NCI-H187 (cell line): Measurements from ENCODE around the gene MEI1.

Experiments
- DNase-seq, 2 experiments: peaks; one replicate each; lab custom pipeline; 2025; lab: John Stamatoyannopoulos, UW

MEI1 gene

GRCh38 chr22:41842996-41843970, 144.0 kb downstream of the MEI1 start:
- DNase-seq = no peak

GRCh38 chr22:41844036-41844435, 144.7 kb downstream of the MEI1 start:
- no peak for DNase-seq

- no peak for DNase-seq
Measured at GRCh38 chr22:41844513-41844912, 145.2 kb downstream of the MEI1 start.

- DNase-seq = no peak
Measured at GRCh38 chr22:41845380-41846267, 146.3 kb downstream of the MEI1 start.

GRCh38 chr22:41846268-41846987, 147.1 kb downstream of the MEI1 start:
- DNase-seq = no peak

- peak in 1 of 2 experiments; percentile 26 for DNase-seq
Measured at GRCh38 chr22:41847300-41847699, 148.0 kb downstream of the MEI1 start.

- DNase-seq = no peak
Measured at GRCh38 chr22:41848468-41848867, 149.2 kb downstream of the MEI1 start.
